NCI-H2171 treated with DMSO at 0.1 percent for 48 hours (cell line): ENCODE results near the gene ALDH1L2.

Source experiments
- DNase-seq: peaks from one replicate; lab custom pipeline; 2025; lab: John Stamatoyannopoulos, UW

The ALDH1L2 gene

DNA sequence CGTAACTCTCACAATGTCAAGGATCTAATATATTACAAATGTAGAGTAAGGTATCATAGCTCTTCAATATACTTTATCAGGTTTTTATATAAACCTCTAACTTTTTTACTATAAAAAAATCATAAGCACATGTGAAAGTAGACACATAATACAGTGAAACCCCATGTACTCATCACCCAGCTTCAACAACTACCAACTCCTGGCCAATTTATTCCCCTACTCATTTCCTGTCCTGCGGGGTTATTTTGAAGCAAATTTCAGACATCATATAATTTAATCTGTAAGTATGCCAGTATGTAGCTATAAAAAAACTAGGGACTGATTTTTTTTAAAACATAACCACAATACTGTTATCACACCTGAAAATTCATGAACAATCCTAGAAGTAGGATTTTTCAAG is 50.4 kb downstream of the ALDH1L2 start:
- DNase-seq, result no peak

DNA sequence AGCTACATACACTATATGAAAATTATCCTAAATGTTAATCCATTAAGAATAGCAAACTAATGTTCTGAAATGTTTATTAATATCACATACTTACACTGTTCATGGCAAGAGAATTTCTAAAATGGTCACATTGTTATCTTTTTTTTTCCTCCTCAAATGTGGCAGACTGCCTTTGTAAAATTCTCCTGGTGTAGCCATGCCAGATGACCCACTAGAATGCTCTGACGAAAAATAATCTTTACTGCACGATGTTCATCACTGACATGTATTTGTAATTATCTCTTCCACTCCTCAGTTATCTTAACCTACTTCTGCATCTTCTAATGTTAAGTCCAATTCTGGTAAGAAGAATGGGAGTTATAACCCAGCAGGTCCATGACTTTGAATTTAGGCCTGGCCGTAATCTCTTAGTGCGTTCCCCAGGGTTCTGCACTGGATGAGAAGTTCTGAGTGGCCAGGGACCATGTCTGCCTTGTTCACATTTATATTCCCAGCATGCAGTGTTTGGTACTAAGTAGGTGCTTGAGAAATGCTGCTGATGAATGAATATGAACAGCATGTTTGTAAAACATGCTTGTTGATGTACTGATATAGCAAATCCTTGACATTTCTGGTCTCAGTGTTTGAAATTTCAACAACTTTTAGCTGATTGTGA is 51.4 kb downstream of the ALDH1L2 start:
- DNase-seq, result no peak

DNA sequence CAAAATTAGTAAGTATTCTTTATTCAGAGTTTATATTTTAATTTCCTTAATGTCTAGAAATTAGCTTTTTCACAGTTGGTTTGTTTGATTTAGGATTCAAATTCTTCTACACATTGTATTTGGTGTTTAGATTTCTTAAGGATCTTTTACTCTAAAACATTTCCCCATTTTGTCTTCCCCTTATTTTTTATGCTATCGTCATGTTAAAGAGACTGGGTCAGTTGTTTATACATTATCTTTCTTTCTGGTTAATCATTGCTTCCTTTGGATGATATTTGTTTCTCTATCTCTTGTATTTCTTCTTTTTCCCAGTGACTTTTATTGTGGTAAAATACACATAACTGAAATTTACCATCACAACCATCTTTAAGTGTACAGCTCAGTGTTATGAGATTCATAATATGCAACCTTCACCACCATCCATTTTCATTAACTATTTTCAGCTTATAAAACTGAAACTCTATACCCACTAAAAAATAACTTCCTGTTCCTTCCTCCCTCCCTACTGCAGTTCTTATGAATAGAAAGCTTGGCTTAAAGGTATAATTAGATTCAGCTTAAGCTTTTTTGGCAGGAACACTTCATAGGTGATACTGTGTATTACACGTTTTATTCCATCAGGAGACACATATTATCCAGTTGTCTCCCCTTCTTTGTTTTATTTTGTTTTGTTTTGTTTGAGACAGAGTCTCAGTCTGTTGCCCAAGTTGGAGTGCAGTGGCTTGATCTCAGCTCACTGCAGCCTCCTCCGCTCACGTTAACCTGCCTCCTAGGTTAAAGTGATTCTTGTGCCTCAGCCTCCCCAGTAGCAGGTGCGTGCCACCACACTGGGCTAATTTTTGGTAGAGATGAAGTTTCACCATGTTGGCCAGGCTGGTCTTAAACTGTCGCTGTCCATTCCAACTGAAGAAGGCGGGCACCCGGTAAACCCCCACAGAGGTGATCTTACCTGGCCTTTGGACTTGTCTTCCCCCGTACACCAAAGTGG is 53.1 kb downstream of the ALDH1L2 start:
- DNase-seq, result no peak

DNA sequence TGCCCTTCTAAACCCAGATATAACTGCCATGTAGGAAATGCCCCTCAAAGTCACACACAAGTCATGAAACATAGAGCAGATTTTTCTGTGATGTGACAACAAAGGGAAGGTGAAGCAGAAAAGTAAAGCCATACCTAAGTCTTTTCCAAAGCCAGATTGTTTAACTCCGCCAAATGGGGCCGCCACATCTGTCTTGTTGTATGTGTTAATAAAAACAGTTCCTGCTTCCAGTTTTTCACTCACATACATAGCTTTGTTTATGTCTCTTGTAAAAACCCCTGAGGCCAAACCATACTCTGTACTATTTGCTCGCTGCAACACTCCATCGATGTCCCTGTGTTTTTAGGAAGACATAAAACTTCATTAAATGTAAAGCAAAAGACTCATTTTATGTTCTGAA is 57.8 kb downstream of the ALDH1L2 start:
- DNase-seq, result peak; percentile 6

DNA sequence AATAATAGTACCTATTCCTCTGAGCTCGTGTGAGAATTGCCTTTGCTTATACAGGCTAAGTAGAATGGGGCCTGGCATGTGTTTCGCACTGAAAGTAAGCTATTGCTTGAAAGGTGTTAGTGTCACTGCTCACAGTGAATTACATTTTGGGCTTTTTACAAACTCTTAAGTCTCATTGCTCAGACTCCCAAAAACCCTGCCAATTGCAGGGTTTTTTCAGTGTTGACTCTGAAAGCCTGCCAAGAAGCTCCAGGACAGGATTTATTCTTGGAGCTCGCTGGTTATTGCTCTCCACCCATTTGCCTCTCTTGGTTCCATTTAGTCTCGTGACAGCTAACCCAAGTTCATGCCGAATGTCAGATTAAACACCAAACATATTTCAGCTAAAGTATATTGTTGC is 58.4 kb downstream of the ALDH1L2 start:
- no peak for DNase-seq

DNA sequence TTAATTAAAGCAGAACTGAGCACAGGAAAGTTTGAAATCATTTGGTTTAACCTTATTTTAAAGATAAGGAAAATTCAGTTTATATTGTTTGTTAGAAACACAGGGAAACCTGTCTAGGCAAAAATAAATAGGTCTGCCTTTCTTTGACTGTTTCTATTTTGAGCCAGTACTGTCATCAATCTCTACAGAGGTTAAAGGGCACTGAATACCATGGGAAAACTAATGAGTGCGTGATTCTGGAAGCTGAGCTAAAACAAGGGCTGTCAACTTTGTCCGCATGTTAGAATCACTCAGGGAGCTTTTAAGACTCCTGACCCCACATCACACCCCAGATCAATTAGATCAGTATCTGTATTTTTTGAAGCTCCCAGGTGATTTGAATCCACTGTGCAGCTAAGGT is 59.3 kb downstream of the ALDH1L2 start:
- DNase-seq, result no peak

DNA sequence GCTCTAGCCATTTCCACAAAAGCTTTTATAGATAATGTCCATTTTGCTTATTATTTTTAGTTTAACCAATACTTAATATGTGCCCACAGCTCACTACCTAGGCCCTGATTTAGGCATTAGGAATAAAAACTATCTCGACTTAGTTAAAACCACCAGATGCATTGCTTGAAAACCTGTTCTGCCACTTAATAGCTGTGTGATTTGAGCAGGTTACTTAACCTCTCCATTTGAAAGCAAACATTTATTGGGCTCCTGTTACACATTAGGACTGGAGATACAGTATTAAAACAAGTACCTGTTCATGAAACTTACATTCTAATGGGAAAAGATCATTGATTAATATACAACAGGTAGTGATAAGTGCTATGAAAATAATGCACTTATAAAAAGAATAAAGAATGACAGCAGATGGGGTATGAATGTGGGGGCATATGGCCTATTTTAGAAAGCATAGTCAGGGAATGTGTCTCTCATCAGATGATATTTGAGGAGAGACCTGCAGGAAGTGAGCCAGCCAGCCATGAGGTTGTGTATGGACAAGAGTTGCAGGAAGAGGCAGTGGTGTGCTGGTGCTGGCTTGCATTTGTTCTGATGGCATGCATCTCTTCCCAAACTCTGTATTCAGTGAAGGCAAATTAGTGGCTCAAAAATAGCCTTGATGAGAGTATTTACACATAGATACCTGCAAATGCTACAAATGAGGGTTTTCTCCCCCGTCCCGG is 63.9 kb downstream of the ALDH1L2 start:
- peak; percentile 60 for DNase-seq

DNA sequence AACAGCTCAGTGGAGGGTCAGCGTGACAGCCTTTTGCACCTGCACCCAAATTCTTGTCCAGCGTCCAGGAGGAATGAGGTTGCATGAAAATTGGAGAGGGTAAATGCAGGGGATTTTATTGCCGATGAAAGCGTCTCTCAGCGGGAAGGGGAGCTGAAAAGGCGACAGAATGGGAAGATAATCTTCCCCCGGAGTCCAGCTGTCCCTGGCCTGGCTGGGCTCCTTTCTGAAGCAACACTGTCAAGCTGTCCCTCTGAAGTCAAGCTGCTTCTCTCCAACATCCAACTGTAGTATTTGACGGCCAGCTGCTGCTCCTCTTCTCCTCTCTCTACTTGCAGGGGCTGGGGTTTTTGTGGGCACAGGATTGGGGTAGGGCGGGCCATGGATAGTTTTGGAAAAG is 65.5 kb downstream of the ALDH1L2 start:
- no peak for DNase-seq

DNA sequence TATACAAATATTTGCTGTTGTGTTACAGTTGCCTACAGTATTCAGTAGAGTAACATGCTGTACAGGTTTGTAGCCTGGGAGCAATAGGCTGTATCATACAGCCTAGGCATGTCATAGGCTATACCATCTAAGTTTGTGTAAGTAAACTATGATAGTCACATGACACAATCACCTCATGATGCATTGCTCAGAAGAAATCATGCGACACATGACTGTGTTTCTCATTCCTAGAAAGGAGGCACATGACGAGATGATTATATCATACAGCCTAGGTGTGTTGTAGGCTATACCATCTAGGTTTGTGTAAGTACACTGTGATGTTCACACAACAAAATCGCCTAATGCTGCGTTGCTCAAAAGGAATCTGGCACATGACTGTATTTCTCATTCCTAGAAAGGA is 66.2 kb downstream of the ALDH1L2 start:
- DNase-seq, result no peak

DNA sequence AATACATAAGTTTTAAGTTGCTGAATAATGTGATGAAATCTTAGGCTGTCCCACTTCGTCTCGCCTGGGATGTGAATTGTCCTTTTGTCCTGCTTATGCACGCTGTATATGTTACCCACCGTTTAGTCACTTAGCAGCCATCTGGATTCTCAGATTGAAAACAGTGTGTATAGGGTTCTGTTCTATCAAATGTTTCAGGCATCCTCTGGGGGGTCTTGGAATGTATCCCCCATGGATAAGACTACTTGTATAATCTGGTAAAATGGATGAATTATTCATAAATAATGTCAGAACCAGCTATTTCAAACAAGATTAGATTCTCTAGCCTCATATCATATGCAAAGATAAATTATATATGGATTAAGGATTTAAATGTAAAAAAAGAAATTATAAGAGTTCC is 68.7 kb downstream of the ALDH1L2 start:
- no peak for DNase-seq

DNA sequence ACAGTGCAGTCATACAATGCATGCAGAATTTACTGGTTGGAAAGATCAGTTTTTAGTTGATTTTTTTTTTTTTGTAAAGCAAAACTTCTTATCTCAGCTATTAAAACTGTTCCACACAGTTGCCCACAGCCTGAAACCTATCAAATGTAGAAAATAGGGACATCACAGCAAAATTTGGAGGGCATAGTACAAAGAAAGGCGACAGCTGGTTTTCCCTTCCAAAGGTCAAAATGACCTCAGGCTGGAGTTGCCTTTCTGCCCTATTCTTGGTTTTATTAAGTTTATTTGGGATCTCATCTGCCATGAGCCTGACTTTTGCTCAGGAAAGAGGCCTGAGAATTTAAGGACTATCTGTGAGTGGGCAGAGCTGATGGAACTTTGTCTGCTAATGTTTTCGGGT is 69.7 kb downstream of the ALDH1L2 start:
- no peak for DNase-seq

DNA sequence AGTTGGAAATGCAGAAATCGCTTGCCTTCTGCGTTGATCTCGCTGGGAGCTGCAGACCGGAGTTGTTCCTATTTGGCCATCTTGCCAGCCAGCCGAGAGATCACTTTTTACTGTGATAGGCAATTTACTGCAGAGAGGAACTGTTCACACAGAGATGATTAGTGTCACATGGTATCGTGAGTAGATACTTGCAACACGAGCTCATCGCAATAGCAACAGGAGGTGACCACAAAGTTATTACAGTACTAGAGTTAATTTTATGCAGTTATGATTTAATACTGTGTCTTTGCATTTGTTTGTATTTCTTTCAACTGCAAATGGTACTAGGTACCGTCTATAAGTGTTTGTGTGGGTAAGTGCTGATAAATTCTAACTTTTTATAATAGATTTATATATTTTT is 70.4 kb downstream of the ALDH1L2 start:
- DNase-seq, result no peak

DNA sequence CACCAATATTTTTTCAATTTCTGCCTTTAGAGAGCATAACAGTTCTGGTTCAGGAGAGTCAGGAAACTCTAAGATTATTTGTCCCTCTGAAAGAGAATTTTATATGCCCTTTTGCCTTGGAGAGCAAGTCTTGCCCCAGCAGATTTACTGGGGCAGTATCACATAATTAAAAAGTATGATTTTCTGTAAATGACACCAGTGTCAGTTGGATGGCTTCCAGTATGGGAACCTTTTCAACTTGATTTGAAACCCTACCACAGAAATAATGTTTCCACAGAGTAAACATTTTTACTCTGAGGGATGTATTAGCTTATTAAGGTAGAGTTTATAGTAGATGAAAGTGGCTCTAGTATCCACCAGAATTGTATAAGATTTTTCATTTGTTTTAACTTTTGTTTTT is 82.8 kb downstream of the ALDH1L2 start:
- no peak for DNase-seq

DNA sequence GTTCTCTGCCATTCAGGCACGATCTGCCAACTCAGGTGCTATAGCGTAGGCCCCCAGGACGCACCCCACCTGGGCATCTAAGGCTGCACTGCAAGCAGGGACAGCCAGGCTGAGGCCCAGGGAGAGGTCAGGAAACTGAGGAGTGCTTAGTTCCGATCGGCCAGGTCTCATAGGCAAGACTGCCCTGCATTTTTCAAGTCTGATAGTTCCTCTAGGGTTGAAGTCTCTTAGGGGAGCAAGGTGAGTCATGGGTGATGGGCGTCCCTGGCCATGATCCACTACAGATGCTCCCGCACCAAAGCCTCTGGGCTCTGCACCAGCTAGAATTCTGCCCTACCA is 84.9 kb downstream of the ALDH1L2 start:
- DNase-seq, result no peak

DNA sequence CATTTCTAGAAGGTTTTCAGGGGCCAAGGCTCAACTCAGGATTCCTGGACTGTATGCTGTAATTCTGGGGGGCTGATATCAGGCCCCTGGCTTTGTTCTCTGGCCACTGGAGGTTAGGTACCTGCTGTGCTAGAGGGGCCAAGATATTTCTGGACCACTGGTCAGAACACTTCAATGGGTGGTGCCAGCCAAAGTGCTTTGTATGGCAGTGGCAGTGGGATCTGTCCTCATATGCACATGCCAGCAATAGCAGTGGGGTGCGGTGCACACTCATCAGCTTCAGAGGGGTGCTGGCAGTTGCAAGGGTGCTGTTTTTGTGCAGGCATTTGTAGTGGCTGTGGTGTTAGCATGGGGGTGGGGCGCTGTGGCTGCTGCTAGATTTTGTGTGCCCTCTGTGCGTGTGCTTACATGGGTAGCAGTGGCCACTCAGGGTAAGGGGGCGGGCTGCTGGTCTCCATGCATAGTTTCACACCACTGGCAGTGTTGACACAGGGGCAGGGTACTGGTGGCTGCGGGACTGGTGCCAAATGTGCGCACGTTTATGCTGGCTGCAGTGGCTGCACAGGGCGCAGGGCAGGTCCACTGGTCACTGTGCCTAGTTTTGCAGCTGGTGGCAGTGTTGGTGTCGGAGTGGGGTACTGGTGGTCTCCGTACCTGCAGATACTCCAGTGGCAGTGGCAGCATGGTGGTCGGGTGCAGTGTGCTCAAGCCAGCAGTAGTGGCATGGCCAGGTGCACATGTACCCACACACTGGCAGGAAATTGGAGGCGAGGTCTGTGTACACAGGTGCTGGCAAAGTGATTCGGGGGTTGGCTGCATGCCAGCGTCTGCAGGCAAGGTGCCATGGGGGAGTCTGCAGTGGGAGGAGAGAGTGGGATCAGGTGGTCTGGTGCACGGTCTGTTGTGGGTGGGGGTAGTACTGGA is 85.6 kb downstream of the ALDH1L2 start:
- peak; percentile 97 for DNase-seq

DNA sequence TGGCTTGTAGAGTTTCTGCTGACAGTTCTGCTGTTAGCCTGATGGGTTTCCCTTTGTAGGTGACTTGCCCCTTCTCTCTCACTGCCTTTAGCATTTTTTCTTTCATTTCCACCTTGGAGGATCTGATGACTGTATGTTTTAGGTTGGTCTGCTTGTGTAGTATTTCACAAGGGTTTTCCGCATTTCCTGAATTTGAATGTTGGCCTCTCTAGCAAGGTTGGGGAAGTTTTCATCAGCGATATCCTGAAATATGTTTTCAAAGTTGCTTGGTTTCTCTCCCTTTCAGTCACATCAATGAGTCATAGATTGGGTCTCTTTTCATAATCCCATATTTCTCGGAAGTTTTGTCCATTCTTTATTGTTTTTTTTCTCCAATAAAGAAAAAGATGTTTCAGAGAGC is 86.7 kb downstream of the ALDH1L2 start:
- DNase-seq, result no peak

DNA sequence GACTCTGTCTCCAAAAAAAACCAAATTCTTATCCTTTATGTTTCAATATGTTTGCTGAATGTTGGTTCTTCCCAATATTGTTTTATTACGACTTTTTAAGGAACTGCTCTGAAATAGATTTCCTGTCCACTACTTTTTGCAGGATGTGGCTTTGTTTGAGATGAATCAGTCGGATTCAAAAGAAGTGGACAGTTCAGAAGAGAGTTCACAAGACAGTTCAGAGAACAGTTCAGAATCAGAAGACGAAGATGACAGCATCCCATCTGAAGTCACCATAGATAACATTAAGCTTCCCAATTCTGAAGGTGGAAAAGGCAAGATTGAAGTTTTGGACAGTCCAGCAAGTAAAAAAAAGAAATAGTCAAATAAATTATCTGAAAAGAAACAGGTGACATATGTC is 89.9 kb downstream of the ALDH1L2 start:
- DNase-seq, result no peak

DNA sequence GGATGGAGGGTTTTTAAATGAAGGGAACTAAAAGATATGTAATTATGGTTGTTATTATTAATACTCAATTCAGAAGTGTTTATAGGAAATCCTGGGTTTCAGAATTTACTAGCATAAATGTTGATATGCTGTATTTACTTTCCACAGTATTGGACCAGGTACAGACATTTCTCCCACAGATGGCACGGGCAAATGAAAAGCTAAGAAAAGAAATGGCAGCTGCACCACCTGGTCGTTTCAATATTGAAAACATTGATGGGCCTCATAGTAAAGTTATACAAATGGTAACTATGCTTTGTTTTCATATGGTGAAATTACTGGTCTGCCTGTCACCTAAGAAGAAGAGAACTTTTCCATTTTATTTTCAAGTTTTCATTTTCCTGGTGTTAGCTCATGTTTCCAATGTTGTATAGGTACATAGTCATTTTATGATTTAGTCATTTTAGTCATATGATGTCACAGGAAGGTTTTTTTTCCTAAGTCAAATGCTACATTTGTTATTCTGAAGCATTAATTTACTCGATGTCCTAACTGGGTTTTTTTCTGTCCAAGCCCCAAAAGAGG is 92.6 kb downstream of the ALDH1L2 start:
- peak; percentile 11 for DNase-seq

DNA sequence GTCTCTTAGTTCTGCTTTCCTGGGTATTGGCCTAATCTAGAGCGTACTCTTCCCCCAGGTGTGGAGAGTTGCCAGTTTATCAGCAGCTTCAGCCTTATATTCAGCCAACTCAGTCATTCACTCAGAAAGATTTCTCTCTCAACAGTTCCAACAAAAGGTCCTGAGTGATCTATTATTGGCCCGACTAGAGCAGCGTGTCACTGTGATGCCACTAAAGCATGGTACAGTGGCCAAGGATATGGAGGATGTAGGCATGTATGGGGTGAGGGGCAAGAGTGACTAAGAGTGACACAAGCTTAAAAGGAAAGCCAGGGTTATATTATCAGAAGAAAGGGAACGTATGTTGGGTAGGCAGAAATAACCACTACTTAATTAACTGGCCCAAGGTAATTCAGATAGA is 93.3 kb downstream of the ALDH1L2 start:
- no peak for DNase-seq

DNA sequence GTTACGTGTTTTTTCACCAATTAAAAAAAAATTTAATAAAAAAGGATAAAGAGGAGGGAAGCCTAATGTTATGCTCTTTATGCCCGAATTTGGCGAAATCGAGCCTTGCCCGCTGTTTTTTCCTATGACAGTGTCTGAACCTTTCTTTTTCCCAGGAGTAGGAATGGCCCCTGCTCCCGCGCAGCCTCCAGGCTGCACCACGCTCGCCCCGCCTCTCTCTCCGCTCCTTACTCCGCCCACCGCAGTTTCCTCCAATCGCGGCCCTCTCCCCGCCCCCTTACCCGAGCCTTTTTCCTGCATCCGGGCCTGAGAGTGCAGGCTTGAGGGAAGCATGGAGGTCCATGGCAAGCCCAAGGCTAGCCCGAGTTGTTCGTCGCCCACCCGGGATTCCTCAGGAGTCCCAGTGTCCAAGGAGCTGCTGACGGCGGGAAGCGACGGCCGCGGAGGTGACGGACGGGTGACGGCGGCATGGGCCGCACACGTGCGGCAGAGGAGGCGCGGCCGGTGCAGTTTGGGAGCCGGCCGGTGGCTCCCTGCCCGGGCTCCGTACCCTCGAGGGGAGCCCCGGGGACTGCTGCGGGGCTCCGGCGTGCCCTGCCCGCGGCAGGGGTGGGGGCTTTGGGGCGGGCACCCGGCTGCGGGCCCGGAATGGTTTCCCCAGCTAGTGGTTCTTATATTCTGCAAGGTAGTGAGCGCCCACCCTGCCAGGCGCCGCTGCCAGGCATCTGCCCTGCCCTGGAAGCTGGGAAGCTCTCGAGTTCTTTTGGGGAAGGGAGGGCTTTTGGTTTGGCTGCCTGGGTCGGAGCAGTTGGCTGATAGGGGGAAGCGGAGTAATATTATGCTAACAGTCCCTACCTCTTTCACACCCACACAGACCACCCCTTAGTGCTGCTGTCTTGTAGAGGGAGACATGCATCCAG is 98.0 kb downstream of the ALDH1L2 start, which contains the start of gene NOPCHAP1:
Gene NOPCHAP1 (plus strand): TSS at position 295 of the 920 bp plus-strand sequence. CDS start 37 bp downstream, at position 332.
- DNase-seq, result peak; percentile 96
